Measurements from ENCODE around the gene ZNF92. TPM values are rescaled to one million over a fixed set of nuclear protein-coding genes. Genes with fewer than 3 reads are reported as not detected.
"Not testable (repeated sequence)": the region's sequence is repeated elsewhere in the genome, so short reads cannot be mapped to it uniquely, and the experiment has no call there.

ZNF92 gene
- 10 to 100 TPM; 15.3 to 17.3 TPM for total RNA-seq

- H3K27me3 Mint-ChIP-seq (ENCODE audit: low read depth) = no peaks in the 10 kb centered on the region
- POLR2A ChIA-PET = interaction anchor here (0.6 to 1.8 kb wide), 14 partner anchors 9 to 1179 kb away, joined by 3 to 12 read pairs (median 4); partner anchors contain the start of genes ERV3-1, ZNF107, ZNF273 and ZNF680
- peak within 1 kb of the TSS; percentile 94 for H3K4me3 Mint-ChIP-seq
- peaks cover 36% of the 10 kb centered on the region for H3K36me3 Mint-ChIP-seq (ENCODE audit: low read depth)
- ATAC-seq = peak; percentile 98
- DNase-seq = peak; percentile 98
- no peaks in the 10 kb centered on the region for H3K9me3 Mint-ChIP-seq (ENCODE audit: insufficient read depth)
- peak within 1 kb of the TSS; percentile 96 for H3K27ac Mint-ChIP-seq
- CTCF ChIA-PET = interaction anchor here (0.9 to 1.5 kb wide), 4 partner anchors 10 to 157 kb away, joined by 3 to 4 read pairs (median 3); no protein-coding TSS in a partner anchor
- peaks cover 29% of the 10 kb centered on the region for H3K4me1 Mint-ChIP-seq (ENCODE audit: low read depth)
These were observed at the start of gene ZNF92 for GRCh38 chr7:65373608-65374351. Gene ZNF92 (plus strand): TSS chr7:65373855. CDS start chr7:65373998, 143 bp downstream.

- CTCF ChIA-PET = no interaction called here
- POLR2A ChIA-PET = no interaction called here
- ATAC-seq = no peak
- no peaks in the 10 kb centered on the region for H3K36me3 Mint-ChIP-seq (ENCODE audit: low read depth)
- no peaks in the 10 kb centered on the region for H3K27me3 Mint-ChIP-seq (ENCODE audit: low read depth)
- no peak overlapping the region for H3K27ac Mint-ChIP-seq
- H3K9me3 Mint-ChIP-seq (ENCODE audit: insufficient read depth) = no peaks in the 10 kb centered on the region
- no peak overlapping the region for H3K4me3 Mint-ChIP-seq
- peaks cover 3% of the 10 kb centered on the region for H3K4me1 Mint-ChIP-seq (ENCODE audit: low read depth)
- DNase-seq = no peak
These were observed 47.7 kb upstream of the ZNF92 start for GRCh38 chr7:65325793-65326432.

- CTCF ChIA-PET = no interaction called here
- no peak overlapping the region for H3K4me3 Mint-ChIP-seq
- no peaks in the 10 kb centered on the region for H3K9me3 Mint-ChIP-seq (ENCODE audit: insufficient read depth)
- no peaks in the 10 kb centered on the region for H3K4me1 Mint-ChIP-seq (ENCODE audit: low read depth)
- POLR2A ChIA-PET = no interaction called here
- no peaks in the 10 kb centered on the region for H3K27me3 Mint-ChIP-seq (ENCODE audit: low read depth)
- ATAC-seq (no peak), DNase-seq (no peak)
- no peaks in the 10 kb centered on the region for H3K36me3 Mint-ChIP-seq (ENCODE audit: low read depth)
- H3K27ac Mint-ChIP-seq = no peak overlapping the region
These were observed 35.3 kb upstream of the ZNF92 start for GRCh38 chr7:65338346-65338745.

- ATAC-seq (no peak), DNase-seq (no peak)
- no peaks in the 10 kb centered on the region for H3K4me1 Mint-ChIP-seq (ENCODE audit: low read depth)
- H3K4me3 Mint-ChIP-seq = no peak overlapping the region
- CTCF ChIA-PET = no interaction called here
- no peak overlapping the region for H3K27ac Mint-ChIP-seq
- H3K27me3 Mint-ChIP-seq (ENCODE audit: low read depth) = no peaks in the 10 kb centered on the region
- POLR2A ChIA-PET = no interaction called here
- no peaks in the 10 kb centered on the region for H3K9me3 Mint-ChIP-seq (ENCODE audit: insufficient read depth)
- no peaks in the 10 kb centered on the region for H3K36me3 Mint-ChIP-seq (ENCODE audit: low read depth)
These were observed 34.4 kb upstream of the ZNF92 start for GRCh38 chr7:65339257-65339656.

GRCh38 chr7:65342723-65343629 is 30.7 kb upstream of the ZNF92 start:
- DNase-seq (no peak), ATAC-seq (no peak)
- H3K4me3 Mint-ChIP-seq = no peak overlapping the region
- no peak overlapping the region for H3K27ac Mint-ChIP-seq
- ChIA-PET POLR2A (no interaction called here), CTCF (no interaction called here)
- H3K36me3 Mint-ChIP-seq (ENCODE audit: low read depth) = no peaks in the 10 kb centered on the region
- no peaks in the 10 kb centered on the region for H3K9me3 Mint-ChIP-seq (ENCODE audit: insufficient read depth)
- no peaks in the 10 kb centered on the region for H3K4me1 Mint-ChIP-seq (ENCODE audit: low read depth)
- peaks cover 6% of the 10 kb centered on the region for H3K27me3 Mint-ChIP-seq (ENCODE audit: low read depth)

GRCh38 chr7:65344541-65344940 is 29.1 kb upstream of the ZNF92 start:
- POLR2A ChIA-PET; H3K27me3 Mint-ChIP-seq (ENCODE audit: low read depth); CTCF ChIA-PET; H3K4me3 Mint-ChIP-seq; ATAC-seq; H3K27ac Mint-ChIP-seq; H3K9me3 Mint-ChIP-seq (ENCODE audit: insufficient read depth); H3K36me3 Mint-ChIP-seq (ENCODE audit: low read depth); DNase-seq; H3K4me1 Mint-ChIP-seq (ENCODE audit: low read depth): not testable (repeated sequence)

GRCh38 chr7:65354263-65354662 is 19.4 kb upstream of the ZNF92 start:
- ChIA-PET CTCF (interaction anchor here (1.0 kb wide), 1 partner anchor 19 kb away, joined by 3 read pairs; the partner anchor contains the start of gene ZNF92), POLR2A (no interaction called here)
- Mint-ChIP-seq H3K4me1 (ENCODE audit: low read depth) (no peaks in the 10 kb centered on the region), H3K36me3 (ENCODE audit: low read depth) (no peaks in the 10 kb centered on the region), H3K4me3 (no peak overlapping the region), H3K27me3 (ENCODE audit: low read depth) (peaks cover 6% of the 10 kb centered on the region), H3K9me3 (ENCODE audit: insufficient read depth) (no peaks in the 10 kb centered on the region), H3K27ac (no peak overlapping the region)
- ATAC-seq (no peak), DNase-seq (no peak)

GRCh38 chr7:65369843-65370242 is 3.8 kb upstream of the ZNF92 start:
- ChIA-PET CTCF (no interaction called here), POLR2A (no interaction called here)
- DNase-seq (no peak), ATAC-seq (no peak)
- H3K4me1 Mint-ChIP-seq (ENCODE audit: low read depth) = peaks cover 6% of the 10 kb centered on the region
- H3K4me3 Mint-ChIP-seq = no peak overlapping the region
- H3K27ac Mint-ChIP-seq = no peak overlapping the region
- no peaks in the 10 kb centered on the region for H3K27me3 Mint-ChIP-seq (ENCODE audit: low read depth)
- no peaks in the 10 kb centered on the region for H3K9me3 Mint-ChIP-seq (ENCODE audit: insufficient read depth)
- H3K36me3 Mint-ChIP-seq (ENCODE audit: low read depth) = peaks cover 2% of the 10 kb centered on the region

GRCh38 chr7:65371468-65371867 is 2.2 kb upstream of the ZNF92 start:
- H3K4me3 Mint-ChIP-seq = no peak overlapping the region
- ATAC-seq (no peak), DNase-seq (no peak)
- no peak overlapping the region for H3K27ac Mint-ChIP-seq
- H3K9me3 Mint-ChIP-seq (ENCODE audit: insufficient read depth) = no peaks in the 10 kb centered on the region
- ChIA-PET POLR2A (no interaction called here), CTCF (interaction anchor here (0.6 kb wide), 1 partner anchor 478 kb away, joined by 3 read pairs; no protein-coding TSS in a partner anchor)
- no peaks in the 10 kb centered on the region for H3K27me3 Mint-ChIP-seq (ENCODE audit: low read depth)
- H3K4me1 Mint-ChIP-seq (ENCODE audit: low read depth) = peaks cover 19% of the 10 kb centered on the region
- peaks cover 18% of the 10 kb centered on the region for H3K36me3 Mint-ChIP-seq (ENCODE audit: low read depth)

- Mint-ChIP-seq H3K9me3 (ENCODE audit: insufficient read depth) (no peaks in the 10 kb centered on the region), H3K27me3 (ENCODE audit: low read depth) (no peaks in the 10 kb centered on the region), H3K36me3 (ENCODE audit: low read depth) (peaks cover 78% of the 10 kb centered on the region), H3K27ac (no peak overlapping the region), H3K4me3 (no peak overlapping the region), H3K4me1 (ENCODE audit: low read depth) (peaks cover 40% of the 10 kb centered on the region)
- no peak for ATAC-seq
- ChIA-PET CTCF (interaction anchor here (0.8 kb wide), 1 partner anchor 1276 kb away, joined by 3 read pairs; no protein-coding TSS in a partner anchor), POLR2A (no interaction called here)
- DNase-seq = no peak
These were observed 5.7 kb downstream of the ZNF92 start for GRCh38 chr7:65379318-65379717.

- CTCF ChIA-PET = no interaction called here
- ATAC-seq = no peak
- DNase-seq = no peak
- Mint-ChIP-seq H3K27ac (no peak overlapping the region), H3K27me3 (ENCODE audit: low read depth) (no peaks in the 10 kb centered on the region), H3K4me3 (no peak overlapping the region), H3K36me3 (ENCODE audit: low read depth) (peaks cover 77% of the 10 kb centered on the region), H3K9me3 (ENCODE audit: insufficient read depth) (no peaks in the 10 kb centered on the region), H3K4me1 (ENCODE audit: low read depth) (peaks cover 23% of the 10 kb centered on the region)
- POLR2A ChIA-PET = no interaction called here
These were observed 8.1 kb downstream of the ZNF92 start for GRCh38 chr7:65381742-65382141.
